NCI-H460 (cell line): ENCODE measurements around the gene MARK1. TPM values are rescaled to one million over a fixed set of nuclear protein-coding genes. Genes with fewer than 3 reads are reported as not detected.

ENCODE experiments used
- DNase-seq: peaks from one replicate; pipeline ENCODE4 v3.0.0-alpha.2; 2016; ENCODE audit warnings: low read depth; ENCODE audit errors: extremely low read depth
- total RNA-seq: library from RNA; depleted of rRNA; stranded (reverse); fragments of >200 nt; shearing (Covaris generic); gene quantifications from 2 replicates; pipeline ENCODE4 v1.2.3, GENCODE V29; 2014

The MARK1 gene
- total RNA-seq, 1 experiment from 2014 or later, result 4.3 TPM

GRCh38 chr1:220528679-220529501 is 954 bp downstream of the MARK1 start:
- peak; percentile 6 for DNase-seq

- DNase-seq, result no peak
Measured at GRCh38 chr1:220529521-220530020, 1.6 kb downstream of the MARK1 start.

- DNase-seq, result no peak
Measured at GRCh38 chr1:220533504-220534109, 5.7 kb downstream of the MARK1 start.

- no peak for DNase-seq
Measured at GRCh38 chr1:220544901-220545303, 17.0 kb downstream of the MARK1 start.

- DNase-seq, result no peak
Measured at GRCh38 chr1:220550811-220551399, 23.0 kb downstream of the MARK1 start.

GRCh38 chr1:220551718-220552117 is 23.8 kb downstream of the MARK1 start:
- DNase-seq, result no peak

GRCh38 chr1:220552672-220553260 is 24.8 kb downstream of the MARK1 start:
- no peak for DNase-seq

- no peak for DNase-seq
Measured at GRCh38 chr1:220556641-220557040, 28.7 kb downstream of the MARK1 start.

GRCh38 chr1:220563564-220563963 is 35.6 kb downstream of the MARK1 start:
- no peak for DNase-seq

- DNase-seq, result no peak
Measured at GRCh38 chr1:220564216-220564615, 36.3 kb downstream of the MARK1 start.

GRCh38 chr1:220565670-220566069 is 37.7 kb downstream of the MARK1 start:
- DNase-seq, result no peak

- no peak for DNase-seq
Measured at GRCh38 chr1:220566869-220567268, 38.9 kb downstream of the MARK1 start.

- no peak for DNase-seq
Measured at GRCh38 chr1:220572416-220572815, 44.5 kb downstream of the MARK1 start.

GRCh38 chr1:220573836-220574235 is 45.9 kb downstream of the MARK1 start:
- DNase-seq, result no peak

- no peak for DNase-seq
Measured at GRCh38 chr1:220575718-220576497, 48.0 kb downstream of the MARK1 start.

- DNase-seq, result no peak
Measured at GRCh38 chr1:220577926-220578325, 50.0 kb downstream of the MARK1 start.

- no peak for DNase-seq
Measured at GRCh38 chr1:220579317-220579716, 51.4 kb downstream of the MARK1 start.

- no peak for DNase-seq
Measured at GRCh38 chr1:220592714-220593113, 64.8 kb downstream of the MARK1 start.

- DNase-seq, result no peak
Measured at GRCh38 chr1:220594356-220594755, 66.4 kb downstream of the MARK1 start.

- no peak for DNase-seq
Measured at GRCh38 chr1:220595179-220595578, 67.2 kb downstream of the MARK1 start.

GRCh38 chr1:220604926-220605325 is 77.0 kb downstream of the MARK1 start:
- DNase-seq, result no peak
